ENCODE results near the gene SNX25.

DNA sequence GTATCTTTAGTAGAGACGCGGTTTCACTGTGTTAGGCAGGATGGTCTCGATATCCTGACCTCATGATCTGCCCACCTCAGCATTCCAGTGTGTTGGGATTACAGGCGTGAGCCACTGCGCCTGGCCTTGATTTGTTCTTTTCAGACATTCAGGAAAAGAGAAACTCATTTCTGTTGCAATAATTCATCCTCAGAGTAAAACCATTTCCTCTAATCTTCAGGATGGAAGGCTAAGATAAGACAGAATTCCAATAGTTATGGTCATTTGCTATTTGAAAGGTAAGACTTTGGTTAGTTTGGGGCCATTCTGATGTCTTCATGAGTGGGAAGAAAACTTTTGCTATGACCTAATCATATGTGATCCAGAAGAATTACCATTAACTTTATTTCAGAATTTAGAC, 103.3 kb downstream of the SNX25 start:
- no peak for TF ChIP-seq UBTF (CRISPR knock-in tag; IDR thresholded peaks at IDR 0.05)
- no peak for TF ChIP-seq ELF1 (CRISPR knock-in tag; IDR thresholded peaks at IDR 0.05)
- TF ChIP-seq CREB1 (IDR thresholded peaks at IDR 0.05), result no peak
- TF ChIP-seq CREB1 (CRISPR knock-in tag; IDR thresholded peaks at IDR 0.05), result no peak
